Measurements from ENCODE around the gene SLC6A1.

The SLC6A1 gene

DNA sequence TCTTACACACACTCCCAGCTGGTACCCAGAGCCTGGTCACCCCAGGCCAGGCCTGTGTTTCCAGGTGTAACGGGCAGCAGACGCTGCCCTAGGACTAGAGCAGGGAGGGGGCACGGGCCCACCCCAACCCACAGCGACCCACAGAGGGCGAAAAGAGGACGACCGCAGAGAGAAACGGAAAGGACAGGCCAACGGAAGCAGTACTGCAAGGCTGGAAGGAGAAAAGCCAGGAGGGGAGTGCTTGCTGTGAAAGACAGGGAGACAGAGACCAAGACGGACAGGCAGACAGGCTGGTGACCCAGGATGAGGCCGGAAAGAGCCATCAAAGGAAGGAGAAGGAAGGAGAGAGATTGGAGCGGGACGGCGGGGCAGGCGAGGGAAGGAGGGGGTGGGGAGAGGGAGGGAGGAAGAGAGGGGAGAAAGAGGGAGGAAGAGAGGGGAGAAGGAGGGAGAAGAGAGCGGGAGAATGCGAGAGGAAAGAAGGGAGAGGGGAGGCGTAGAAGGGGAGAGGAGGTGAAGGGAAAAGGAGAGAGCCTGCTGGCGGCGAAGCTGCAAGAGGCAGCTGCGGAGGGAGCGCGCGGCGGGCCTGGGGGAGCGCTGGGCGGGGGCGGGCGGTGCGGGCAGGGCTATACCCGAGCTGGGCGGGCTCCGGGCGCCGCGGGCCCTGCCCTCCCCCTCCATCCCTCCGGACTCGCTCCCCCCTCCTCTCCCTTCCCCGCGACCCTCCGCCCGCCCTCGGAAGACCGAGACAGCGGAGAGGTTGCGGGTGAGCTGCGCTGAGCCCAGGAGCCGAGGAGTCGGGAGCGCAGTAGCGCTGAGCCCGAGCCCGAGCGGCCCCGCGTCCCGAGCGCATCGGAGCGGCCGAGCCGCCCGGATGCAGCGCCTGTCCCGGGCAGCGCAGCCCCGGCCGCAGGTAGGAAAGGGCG, at the start of gene SLC6A1:
TSS of gene SLC6A1 (plus strand) at position 732 of the 926 bp plus-strand sequence. CDS start 24,464 bp downstream, outside the sequence.
- no peaks in the 10 kb centered on the region for H3K79me2 ChIP-seq (ENCODE audit: insufficient read depth, low read length)
- no peak within 1 kb of the TSS for H3K4me3 ChIP-seq (ENCODE audit: insufficient read depth, low read length, poor library complexity, severe bottlenecking)
- no peak within 1 kb of the TSS for H3K9ac ChIP-seq (ENCODE audit: low read length)
- TF ChIP-seq, protein P1, sequence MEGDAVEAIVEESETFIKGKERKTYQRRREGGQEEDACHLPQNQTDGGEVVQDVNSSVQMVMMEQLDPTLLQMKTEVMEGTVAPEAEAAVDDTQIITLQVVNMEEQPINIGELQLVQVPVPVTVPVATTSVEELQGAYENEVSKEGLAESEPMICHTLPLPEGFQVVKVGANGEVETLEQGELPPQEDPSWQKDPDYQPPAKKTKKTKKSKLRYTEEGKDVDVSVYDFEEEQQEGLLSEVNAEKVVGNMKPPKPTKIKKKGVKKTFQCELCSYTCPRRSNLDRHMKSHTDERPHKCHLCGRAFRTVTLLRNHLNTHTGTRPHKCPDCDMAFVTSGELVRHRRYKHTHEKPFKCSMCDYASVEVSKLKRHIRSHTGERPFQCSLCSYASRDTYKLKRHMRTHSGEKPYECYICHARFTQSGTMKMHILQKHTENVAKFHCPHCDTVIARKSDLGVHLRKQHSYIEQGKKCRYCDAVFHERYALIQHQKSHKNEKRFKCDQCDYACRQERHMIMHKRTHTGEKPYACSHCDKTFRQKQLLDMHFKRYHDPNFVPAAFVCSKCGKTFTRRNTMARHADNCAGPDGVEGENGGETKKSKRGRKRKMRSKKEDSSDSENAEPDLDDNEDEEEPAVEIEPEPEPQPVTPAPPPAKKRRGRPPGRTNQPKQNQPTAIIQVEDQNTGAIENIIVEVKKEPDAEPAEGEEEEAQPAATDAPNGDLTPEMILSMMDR (IDR thresholded peaks at IDR 0.05; ENCODE audit: insufficient read depth, low read length, poor library complexity, severe bottlenecking), result no peak
- no peak for TF ChIP-seq EZH2phosphoT487 (conservative IDR thresholded peaks at IDR 0.05; ENCODE audit: low read length)
- H3K27ac ChIP-seq (ENCODE audit: low read depth, low read length), result no peak within 1 kb of the TSS
- H3K36me3 ChIP-seq (ENCODE audit: low read length), result no peaks in the 10 kb centered on the region
- H3K9me2 ChIP-seq (replicated peaks; ENCODE audit: insufficient read depth, low read length), result no peaks in the 10 kb centered on the region
- no peaks in the 10 kb centered on the region for H3K9me3 ChIP-seq (ENCODE audit: insufficient read depth, low read length)
- no peak within 1 kb of the TSS for H3K4me2 ChIP-seq (ENCODE audit: low read depth, low read length, poor library complexity, severe bottlenecking)
- no peak within 1 kb of the TSS for H2AFZ ChIP-seq (ENCODE audit: low read depth, low read length, severe bottlenecking)
- H3K27me3 ChIP-seq (ENCODE audit: low read length), result no peaks in the 10 kb centered on the region
- H4K20me1 ChIP-seq (ENCODE audit: low read depth, low read length), result no peaks in the 10 kb centered on the region
- H3F3A ChIP-seq (ENCODE audit: insufficient read depth), result no peaks in the 10 kb centered on the region

DNA sequence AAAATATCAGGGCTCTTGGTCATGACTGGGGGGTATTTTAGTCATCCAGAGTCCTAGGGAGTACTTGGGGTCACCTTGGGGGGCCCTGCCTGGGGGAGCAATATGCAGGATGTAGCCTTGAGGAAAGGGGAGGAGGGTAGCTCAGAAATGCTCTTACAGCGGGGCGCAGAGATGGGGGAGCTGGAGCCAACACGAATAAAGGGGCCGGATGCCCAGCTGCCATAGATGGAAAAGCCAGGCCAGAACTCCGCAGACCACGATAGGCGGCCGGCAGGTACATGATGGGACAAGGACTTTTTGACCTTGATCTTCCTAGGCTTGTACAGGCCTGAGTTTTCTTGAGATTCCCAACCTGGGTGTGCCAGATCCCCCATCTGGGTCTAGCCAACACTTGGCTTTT, 47.7 kb upstream of the SLC6A1 start:
- Histone ChIP-seq H2AFZ (ENCODE audit: low read depth, low read length, severe bottlenecking) (no peak overlapping the region), H3K4me3 (ENCODE audit: insufficient read depth, low read length, poor library complexity, severe bottlenecking) (no peak overlapping the region), H3K79me2 (ENCODE audit: insufficient read depth, low read length) (no peaks in the 10 kb centered on the region), H3K27me3 (ENCODE audit: low read length) (no peaks in the 10 kb centered on the region), H3K4me2 (ENCODE audit: low read depth, low read length, poor library complexity, severe bottlenecking) (no peak overlapping the region), H3K36me3 (ENCODE audit: low read length) (no peaks in the 10 kb centered on the region), H3K9ac (ENCODE audit: low read length) (no peak overlapping the region), H3K9me3 (ENCODE audit: insufficient read depth, low read length) (no peaks in the 10 kb centered on the region), H3K9me2 (replicated peaks; ENCODE audit: insufficient read depth, low read length) (no peaks in the 10 kb centered on the region), H3K27ac (ENCODE audit: low read depth, low read length) (no peak overlapping the region), H3F3A (ENCODE audit: insufficient read depth) (no peaks in the 10 kb centered on the region), H4K20me1 (ENCODE audit: low read depth, low read length) (no peaks in the 10 kb centered on the region)
- TF ChIP-seq, protein P1 (IDR thresholded peaks at IDR 0.05; ENCODE audit: insufficient read depth, low read length, poor library complexity, severe bottlenecking), result no peak
- TF ChIP-seq EZH2phosphoT487 (conservative IDR thresholded peaks at IDR 0.05; ENCODE audit: low read length), result no peak

DNA sequence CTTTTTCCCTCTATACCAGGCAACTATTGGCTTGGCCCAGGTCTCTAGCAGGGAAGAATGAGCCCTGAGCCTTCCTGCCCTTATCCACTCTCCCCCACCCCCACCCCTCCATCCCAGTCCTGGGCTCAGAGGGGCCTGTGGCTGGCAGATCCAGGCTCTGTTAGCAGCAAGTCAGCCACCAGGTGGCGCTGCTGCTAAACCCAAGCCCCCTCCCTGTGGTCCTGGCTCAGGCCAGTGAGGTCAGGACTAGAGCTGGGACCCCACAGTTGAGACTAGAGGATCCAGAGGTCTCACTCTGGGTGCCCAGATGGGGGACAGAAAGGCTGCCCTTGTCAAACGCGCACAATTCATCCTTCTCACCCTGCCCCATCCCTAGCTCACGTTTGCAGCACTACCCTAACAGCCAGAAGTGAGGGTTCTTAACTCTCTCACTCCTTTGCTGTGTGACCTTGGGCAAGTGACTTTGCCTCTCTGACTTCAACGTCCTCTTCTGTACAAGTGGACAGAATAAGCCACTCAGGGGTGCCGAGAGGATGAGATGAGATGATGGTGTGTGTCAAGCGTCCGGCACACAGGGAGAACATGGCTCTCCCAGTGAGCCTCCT, 46.8 kb upstream of the SLC6A1 start:
- no peak overlapping the region for H3K27ac ChIP-seq (ENCODE audit: low read depth, low read length)
- H3K9me2 ChIP-seq (replicated peaks; ENCODE audit: insufficient read depth, low read length), result no peaks in the 10 kb centered on the region
- no peak overlapping the region for H2AFZ ChIP-seq (ENCODE audit: low read depth, low read length, severe bottlenecking)
- no peaks in the 10 kb centered on the region for H4K20me1 ChIP-seq (ENCODE audit: low read depth, low read length)
- no peak overlapping the region for H3K4me2 ChIP-seq (ENCODE audit: low read depth, low read length, poor library complexity, severe bottlenecking)
- no peaks in the 10 kb centered on the region for H3F3A ChIP-seq (ENCODE audit: insufficient read depth)
- H3K36me3 ChIP-seq (ENCODE audit: low read length), result no peaks in the 10 kb centered on the region
- no peak for TF ChIP-seq EZH2phosphoT487 (conservative IDR thresholded peaks at IDR 0.05; ENCODE audit: low read length)
- TF ChIP-seq, protein P1 (IDR thresholded peaks at IDR 0.05; ENCODE audit: insufficient read depth, low read length, poor library complexity, severe bottlenecking), result peak; percentile 82
- H3K9ac ChIP-seq (ENCODE audit: low read length), result no peak overlapping the region
- H3K79me2 ChIP-seq (ENCODE audit: insufficient read depth, low read length), result no peaks in the 10 kb centered on the region
- H3K27me3 ChIP-seq (ENCODE audit: low read length), result no peaks in the 10 kb centered on the region
- H3K4me3 ChIP-seq (ENCODE audit: insufficient read depth, low read length, poor library complexity, severe bottlenecking), result no peak overlapping the region
- no peaks in the 10 kb centered on the region for H3K9me3 ChIP-seq (ENCODE audit: insufficient read depth, low read length)

Data from SU-DHL-6 (cell line).